SU-DHL-6 (cell line): ENCODE results near the gene MSX2.

ENCODE experiments used
- H2AFZ ChIP-seq: fragments of 200-600 bp; sonication (generic); 2 replicates; pipeline ENCODE4 v1.6.1; 2014; ENCODE audit warnings: low read depth, mild to moderate bottlenecking, moderate library complexity, mixed read lengths, antibody characterized with exemption, low read length; ENCODE audit not compliant: severe bottlenecking
- H3F3A ChIP-seq: fragments of 200-600 bp; shearing (Covaris generic); 2 replicates; pipeline ENCODE4 v1.6.0; 2016; ENCODE audit warnings: antibody characterized with exemption, mild to moderate bottlenecking; ENCODE audit not compliant: insufficient read depth
- H3K27ac ChIP-seq: fragments of 200-600 bp; sonication (generic); 2 replicates; pipeline ENCODE4 v1.5.1; 2016; ENCODE audit warnings: low read depth, mild to moderate bottlenecking, low read length, moderate library complexity, mixed read lengths
- H3K27me3 ChIP-seq: fragments of 200-600 bp; sonication (generic), shearing (Covaris generic); 2 replicates; pipeline ENCODE4 v1.6.0; 2014; ENCODE audit warnings: mild to moderate bottlenecking, low read length
- H3K36me3 ChIP-seq: fragments of 200-600 bp; sonication (generic); 2 replicates; pipeline ENCODE4 v1.6.1; 2014; ENCODE audit warnings: mild to moderate bottlenecking, low read length, mixed read lengths
- H3K4me2 ChIP-seq: fragments of 300-600, 200-600 bp; shearing (Covaris generic), sonication (generic); 2 replicates; pipeline ENCODE4 v1.6.0; 2014; ENCODE audit warnings: low read length, low read depth, mild to moderate bottlenecking; ENCODE audit not compliant: poor library complexity, severe bottlenecking
- H3K4me3 ChIP-seq: fragments of 200-600 bp; sonication (generic); 2 replicates; pipeline ENCODE4 v1.5.1; 2014; ENCODE audit warnings: antibody characterized with exemption, low read length, mild to moderate bottlenecking, mixed read lengths; ENCODE audit not compliant: insufficient read depth, poor library complexity, severe bottlenecking
- H3K79me2 ChIP-seq: fragments of 200-600 bp; sonication (generic); 2 replicates; pipeline ENCODE4 v1.6.1; 2014; ENCODE audit warnings: mild to moderate bottlenecking, low read length, moderate library complexity; ENCODE audit not compliant: insufficient read depth
- H3K9ac ChIP-seq: fragments of 200-600 bp; sonication (generic); 2 replicates; pipeline ENCODE4 v1.7.0; 2014; ENCODE audit warnings: mild to moderate bottlenecking, low read length
- H3K9me2 ChIP-seq: fragments of 200-600 bp; sonication (generic); replicated peaks from 2 replicates; pipeline ENCODE4 v1.6.1; 2014; ENCODE audit warnings: low read length; ENCODE audit not compliant: insufficient read depth
- H3K9me3 ChIP-seq: fragments of 200-600 bp; sonication (generic); 2 replicates; pipeline ENCODE4 v1.6.1; 2014; ENCODE audit warnings: low read length, mixed read lengths; ENCODE audit not compliant: insufficient read depth
- H4K20me1 ChIP-seq: fragments of 200-600 bp; sonication (generic); 2 replicates; pipeline ENCODE4 v1.6.1; 2014; ENCODE audit warnings: low read depth, mild to moderate bottlenecking, antibody characterized with exemption, low read length, moderate library complexity, mixed read lengths
- EZH2phosphoT487 ChIP-seq: fragments of 200-600 bp; sonication (generic), shearing (Covaris generic); conservative IDR thresholded peaks from 2 replicates; pipeline ENCODE4 v1.6.1; 2018; ENCODE audit warnings: mild to moderate bottlenecking, antibody characterized with exemption, low read length, moderate library complexity, mixed read lengths
- TF ChIP-seq, protein P1 (sequence below): fragments of 200-600 bp; sonication (generic); IDR thresholded peaks from one replicate; pipeline ENCODE4 v1.5.1; 2017; ENCODE audit warnings: antibody characterized with exemption, mild to moderate bottlenecking, low read length, moderate library complexity; ENCODE audit not compliant: insufficient read depth, poor library complexity, severe bottlenecking

The MSX2 gene

DNA sequence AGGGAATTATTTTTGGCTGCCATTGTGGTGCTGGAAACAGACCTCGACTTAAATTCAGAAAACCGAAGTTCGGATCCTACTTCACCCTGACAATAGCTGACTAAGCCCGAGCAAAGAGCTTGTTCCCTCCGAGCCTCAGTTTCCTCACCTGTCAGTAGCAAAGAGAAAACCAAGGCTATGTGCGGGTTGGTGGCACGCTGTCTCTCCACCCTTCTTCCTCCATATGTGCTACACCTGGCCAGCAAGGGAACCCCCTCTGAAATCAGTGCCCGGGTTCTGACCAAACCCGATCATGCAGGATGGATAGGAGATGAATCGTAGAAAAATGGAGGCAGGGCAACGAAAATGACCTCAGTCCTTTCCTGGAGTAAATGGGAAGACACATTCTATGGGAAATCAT lies 16.7 kb upstream of the MSX2 start:
- no peak for TF ChIP-seq EZH2phosphoT487
- TF ChIP-seq, protein P1, sequence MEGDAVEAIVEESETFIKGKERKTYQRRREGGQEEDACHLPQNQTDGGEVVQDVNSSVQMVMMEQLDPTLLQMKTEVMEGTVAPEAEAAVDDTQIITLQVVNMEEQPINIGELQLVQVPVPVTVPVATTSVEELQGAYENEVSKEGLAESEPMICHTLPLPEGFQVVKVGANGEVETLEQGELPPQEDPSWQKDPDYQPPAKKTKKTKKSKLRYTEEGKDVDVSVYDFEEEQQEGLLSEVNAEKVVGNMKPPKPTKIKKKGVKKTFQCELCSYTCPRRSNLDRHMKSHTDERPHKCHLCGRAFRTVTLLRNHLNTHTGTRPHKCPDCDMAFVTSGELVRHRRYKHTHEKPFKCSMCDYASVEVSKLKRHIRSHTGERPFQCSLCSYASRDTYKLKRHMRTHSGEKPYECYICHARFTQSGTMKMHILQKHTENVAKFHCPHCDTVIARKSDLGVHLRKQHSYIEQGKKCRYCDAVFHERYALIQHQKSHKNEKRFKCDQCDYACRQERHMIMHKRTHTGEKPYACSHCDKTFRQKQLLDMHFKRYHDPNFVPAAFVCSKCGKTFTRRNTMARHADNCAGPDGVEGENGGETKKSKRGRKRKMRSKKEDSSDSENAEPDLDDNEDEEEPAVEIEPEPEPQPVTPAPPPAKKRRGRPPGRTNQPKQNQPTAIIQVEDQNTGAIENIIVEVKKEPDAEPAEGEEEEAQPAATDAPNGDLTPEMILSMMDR = no peak
- Histone ChIP-seq H3K4me2 (no peak overlapping the region), H3K79me2 (no peaks in the 10 kb centered on the region), H3K9me3 (no peaks in the 10 kb centered on the region), H3K27me3 (no peaks in the 10 kb centered on the region), H3K9me2 (no peaks in the 10 kb centered on the region), H3F3A (no peaks in the 10 kb centered on the region), H3K36me3 (no peaks in the 10 kb centered on the region), H4K20me1 (no peaks in the 10 kb centered on the region), H3K4me3 (no peak overlapping the region), H3K9ac (no peak overlapping the region), H3K27ac (no peak overlapping the region), H2AFZ (no peak overlapping the region)

DNA sequence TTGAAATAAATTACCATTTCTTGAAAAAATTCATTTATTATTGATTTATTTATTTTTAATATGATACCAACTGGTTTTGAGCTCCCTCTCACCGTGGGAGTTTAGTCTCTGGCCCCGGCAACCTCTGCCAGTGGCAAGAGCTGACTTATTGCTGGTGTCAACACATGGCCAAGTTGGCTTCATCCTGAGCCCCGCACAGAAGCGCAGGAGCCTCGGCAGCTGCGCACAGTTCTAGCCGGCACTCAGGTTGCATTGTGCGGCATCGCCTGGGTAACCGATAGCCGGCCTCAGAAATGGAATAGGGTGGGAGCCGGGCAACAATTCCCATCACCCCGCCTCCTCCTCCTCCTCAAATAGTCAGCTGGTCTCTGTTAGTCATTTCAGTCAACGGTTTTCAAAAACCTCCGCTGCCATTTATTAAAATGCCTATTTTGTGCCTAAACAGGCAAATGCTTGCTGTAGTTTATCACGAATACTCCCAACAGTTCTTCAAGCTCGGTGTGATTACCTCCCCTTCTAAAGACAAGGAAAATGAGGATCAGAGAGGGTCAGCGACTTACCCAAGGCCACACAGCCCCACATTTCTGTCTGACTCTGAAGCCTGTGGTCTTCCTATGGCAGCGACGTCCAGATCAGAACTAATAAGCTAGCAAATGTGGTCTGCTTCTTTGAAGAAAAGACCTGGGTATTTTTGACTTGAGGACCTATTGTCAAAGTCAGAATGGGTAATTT lies 15.7 kb upstream of the MSX2 start:
- no peaks in the 10 kb centered on the region for H3K27me3 ChIP-seq
- H3K36me3 ChIP-seq = no peaks in the 10 kb centered on the region
- H3K4me3 ChIP-seq = no peak overlapping the region
- H3K4me2 ChIP-seq = no peak overlapping the region
- no peak overlapping the region for H3K9ac ChIP-seq
- H3K27ac ChIP-seq = no peak overlapping the region
- TF ChIP-seq EZH2phosphoT487 = no peak
- TF ChIP-seq, protein P1 = no peak
- H2AFZ ChIP-seq = no peak overlapping the region
- H3K9me3 ChIP-seq = no peaks in the 10 kb centered on the region
- no peaks in the 10 kb centered on the region for H3K79me2 ChIP-seq
- no peaks in the 10 kb centered on the region for H4K20me1 ChIP-seq
- H3F3A ChIP-seq = no peaks in the 10 kb centered on the region
- no peaks in the 10 kb centered on the region for H3K9me2 ChIP-seq

DNA sequence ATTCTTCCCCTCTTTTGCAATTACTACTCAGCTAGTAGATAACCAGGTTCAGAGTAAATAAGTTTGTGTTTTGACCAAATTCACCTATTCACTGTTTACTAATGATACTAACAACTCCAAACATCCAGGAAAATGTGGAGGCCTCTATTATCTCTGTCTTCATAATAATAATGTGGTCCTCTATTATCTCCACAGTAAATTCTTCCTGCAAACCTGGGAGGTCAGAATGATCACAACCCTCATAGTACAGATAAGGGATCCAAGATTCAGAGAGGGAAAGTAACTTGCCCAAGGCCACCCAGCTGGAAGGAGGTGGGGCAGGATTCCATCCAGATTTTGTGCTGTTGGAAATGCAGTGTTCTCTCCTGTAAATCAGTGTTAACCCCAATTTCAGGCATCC lies 9.6 kb upstream of the MSX2 start:
- Histone ChIP-seq H3K9ac (no peak overlapping the region), H3F3A (no peaks in the 10 kb centered on the region), H3K36me3 (no peaks in the 10 kb centered on the region), H3K9me3 (no peaks in the 10 kb centered on the region), H3K27ac (no peak overlapping the region), H4K20me1 (no peaks in the 10 kb centered on the region), H2AFZ (no peak overlapping the region), H3K27me3 (no peaks in the 10 kb centered on the region), H3K79me2 (no peaks in the 10 kb centered on the region), H3K9me2 (no peaks in the 10 kb centered on the region), H3K4me2 (no peak overlapping the region), H3K4me3 (no peak overlapping the region)
- TF ChIP-seq, protein P1 = no peak
- no peak for TF ChIP-seq EZH2phosphoT487
